Measurements from ENCODE around the gene HELZ2. TPM values are rescaled to one million over a fixed set of nuclear protein-coding genes. Genes with fewer than 3 reads are reported as not detected.

Gene HELZ2
- total and polyA plus RNA-seq, 2 donors (not counting 1 experiment from before 2014, with no cell fraction given) = 3.3 to 47.6 TPM

DNA sequence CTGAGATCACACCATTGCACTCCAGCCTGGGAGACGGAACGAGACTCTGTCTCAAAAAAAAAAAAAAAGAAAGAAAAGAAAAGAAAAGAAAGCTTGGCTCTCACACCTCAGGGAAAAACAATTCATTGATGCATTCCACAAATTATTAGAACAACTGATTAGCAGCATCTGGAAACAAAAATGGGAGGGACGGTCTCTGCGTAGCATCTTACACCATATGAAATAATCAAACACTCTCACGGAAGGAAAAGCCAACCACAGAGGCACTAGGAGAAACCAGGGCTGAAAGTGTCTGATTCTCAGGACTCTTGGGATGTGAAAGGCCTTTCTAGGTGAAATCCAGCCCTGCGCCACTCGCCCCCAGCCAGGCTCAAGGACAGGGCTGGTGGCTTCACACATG is 2.3 kb upstream of the HELZ2 start:
- TF ChIP-seq, protein P1, sequence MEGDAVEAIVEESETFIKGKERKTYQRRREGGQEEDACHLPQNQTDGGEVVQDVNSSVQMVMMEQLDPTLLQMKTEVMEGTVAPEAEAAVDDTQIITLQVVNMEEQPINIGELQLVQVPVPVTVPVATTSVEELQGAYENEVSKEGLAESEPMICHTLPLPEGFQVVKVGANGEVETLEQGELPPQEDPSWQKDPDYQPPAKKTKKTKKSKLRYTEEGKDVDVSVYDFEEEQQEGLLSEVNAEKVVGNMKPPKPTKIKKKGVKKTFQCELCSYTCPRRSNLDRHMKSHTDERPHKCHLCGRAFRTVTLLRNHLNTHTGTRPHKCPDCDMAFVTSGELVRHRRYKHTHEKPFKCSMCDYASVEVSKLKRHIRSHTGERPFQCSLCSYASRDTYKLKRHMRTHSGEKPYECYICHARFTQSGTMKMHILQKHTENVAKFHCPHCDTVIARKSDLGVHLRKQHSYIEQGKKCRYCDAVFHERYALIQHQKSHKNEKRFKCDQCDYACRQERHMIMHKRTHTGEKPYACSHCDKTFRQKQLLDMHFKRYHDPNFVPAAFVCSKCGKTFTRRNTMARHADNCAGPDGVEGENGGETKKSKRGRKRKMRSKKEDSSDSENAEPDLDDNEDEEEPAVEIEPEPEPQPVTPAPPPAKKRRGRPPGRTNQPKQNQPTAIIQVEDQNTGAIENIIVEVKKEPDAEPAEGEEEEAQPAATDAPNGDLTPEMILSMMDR (conservative IDR thresholded peaks at IDR 0.05 in 1 of 2, IDR thresholded peaks at IDR 0.05 in 1 of 2; ENCODE audit: low read depth in 1 of 2, low read length in 2 of 2) = no peak
- TF ChIP-seq EZH2 (IDR thresholded peaks at IDR 0.05; ENCODE audit: low read length, missing control alignments) = no peak
- Histone ChIP-seq H4K20me1 (ENCODE audit: control insufficient read depth, extremely low read depth, insufficient read depth, low read length) (no peaks in the 10 kb centered on the region), H3K36me3 (ENCODE audit: control insufficient read depth, insufficient read depth, low read length) (peaks cover 3% of the 10 kb centered on the region), H3K27me3 (ENCODE audit: control insufficient read depth, insufficient read depth, low read length) (peaks cover 3% of the 10 kb centered on the region), H3K4me3 (replicated peaks in 1 of 4; ENCODE audit: control extremely low read depth in 1 of 4, insufficient read depth in 1 of 4, low read depth in 3 of 4, low read length in 4 of 4) (no peak overlapping the region), H3K79me2 (ENCODE audit: control insufficient read depth, insufficient read depth, low read length) (peaks cover 5% of the 10 kb centered on the region), H3K4me2 (ENCODE audit: extremely low read depth, insufficient read depth, low read length) (no peak overlapping the region), H3K27ac (ENCODE audit: insufficient read depth, low read length) (no peak overlapping the region), H3K9me3 (ENCODE audit: control insufficient read depth, insufficient read depth, low read depth, low read length) (no peaks in the 10 kb centered on the region), H3K4me1 (ENCODE audit: control insufficient read depth, extremely low read depth, insufficient read depth, low read length) (peaks cover 7% of the 10 kb centered on the region), H2AFZ (ENCODE audit: low read length) (no peak overlapping the region), H3K9ac (ENCODE audit: insufficient read depth, low read length) (no peak overlapping the region)
- no peak for DNase-seq (ENCODE audit: low read depth in 2 of 2)

DNA sequence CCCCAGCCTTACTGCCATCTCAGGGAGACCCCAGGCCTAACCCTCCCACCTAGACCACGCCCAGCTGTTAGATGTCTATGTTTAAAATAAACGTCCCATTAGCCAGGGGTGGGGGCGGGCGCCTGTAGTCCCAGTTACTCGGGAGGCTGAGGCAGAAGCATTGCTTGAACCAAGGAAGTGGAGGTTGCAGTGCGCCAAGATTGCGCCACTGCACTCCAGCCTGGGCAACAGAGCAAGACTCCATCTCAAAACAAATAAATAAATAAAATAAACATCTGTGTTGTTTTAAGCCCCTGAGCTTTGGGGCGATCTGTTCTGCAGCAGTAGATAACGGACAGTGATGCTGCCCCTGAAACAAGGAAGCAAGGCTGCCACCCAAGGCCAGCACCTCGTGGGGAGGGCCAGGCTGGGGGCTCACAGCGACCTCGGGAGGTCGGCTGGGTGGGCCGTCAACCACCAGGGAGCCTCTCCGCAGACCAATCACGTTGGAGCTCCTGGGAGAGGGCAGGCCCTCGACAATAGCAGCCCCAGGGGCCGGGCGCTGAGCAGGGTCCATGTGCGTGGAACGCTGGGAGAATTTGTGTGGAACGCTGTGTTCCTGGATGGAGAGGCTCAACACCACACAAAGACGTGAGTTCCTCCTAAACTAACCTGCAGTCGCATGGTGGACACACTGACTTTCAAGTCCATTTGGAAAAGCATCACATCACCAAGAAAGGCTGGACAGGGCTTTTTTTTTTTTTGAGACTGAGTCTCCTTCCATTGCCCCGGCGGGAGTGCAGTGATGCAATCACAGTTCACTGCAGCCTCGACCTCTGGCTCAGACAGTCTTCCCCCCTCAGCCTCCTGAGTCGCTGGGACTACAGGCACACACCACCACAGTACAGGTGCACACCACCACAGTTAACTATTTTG is 1.0 kb upstream of the HELZ2 start:
- DNase-seq (ENCODE audit: low read depth in 2 of 2) = peak in 1 of 2 donors; percentile 38

DNA sequence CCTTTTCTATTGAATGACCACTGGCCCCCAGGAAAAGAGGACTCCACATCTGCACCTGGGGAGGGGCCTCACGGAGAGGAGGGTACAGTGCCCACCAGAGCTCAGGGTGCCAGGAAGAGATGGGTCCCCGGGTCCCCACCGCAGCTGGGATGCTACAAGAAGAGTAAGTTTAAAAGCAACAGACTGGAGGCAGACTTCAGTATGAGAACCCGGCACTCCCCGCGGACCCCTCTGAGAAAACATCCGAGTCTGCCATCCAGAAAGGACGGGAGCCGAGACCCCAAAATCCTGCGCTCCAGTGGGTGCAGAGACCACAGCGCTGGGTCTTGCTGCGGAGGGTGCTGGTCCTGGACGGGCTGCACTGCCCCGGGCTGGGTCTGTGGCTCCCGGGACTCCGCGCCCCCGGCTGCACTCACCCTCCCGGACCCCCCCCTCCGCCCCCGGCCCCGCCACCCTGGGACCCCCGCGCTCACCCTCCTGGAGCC is 350 bp downstream of the HELZ2 start:
- no peaks in the 10 kb centered on the region for H3K9me3 ChIP-seq (ENCODE audit: control insufficient read depth, insufficient read depth, low read depth, low read length)
- H3K36me3 ChIP-seq (ENCODE audit: control insufficient read depth, insufficient read depth, low read length) = peaks cover 3% of the 10 kb centered on the region
- peaks cover 5% of the 10 kb centered on the region for H3K79me2 ChIP-seq (ENCODE audit: control insufficient read depth, insufficient read depth, low read length)
- H3K27me3 ChIP-seq (ENCODE audit: control insufficient read depth, insufficient read depth, low read length) = no peaks in the 10 kb centered on the region
- peak overlapping the region; percentile 76 to 88 (median 84) for H3K4me3 ChIP-seq (replicated peaks in 1 of 4; ENCODE audit: control extremely low read depth in 1 of 4, insufficient read depth in 1 of 4, low read depth in 3 of 4, low read length in 4 of 4)
- peaks cover 7% of the 10 kb centered on the region for H3K4me1 ChIP-seq (ENCODE audit: control insufficient read depth, extremely low read depth, insufficient read depth, low read length)
- peak overlapping the region; percentile 83 for H3K27ac ChIP-seq (ENCODE audit: insufficient read depth, low read length)
- TF ChIP-seq, protein P1 (conservative IDR thresholded peaks at IDR 0.05 in 1 of 2, IDR thresholded peaks at IDR 0.05 in 1 of 2; ENCODE audit: low read depth in 1 of 2, low read length in 2 of 2) = no peak
- no peak for TF ChIP-seq EZH2 (IDR thresholded peaks at IDR 0.05; ENCODE audit: low read length, missing control alignments)
- peak overlapping the region; percentile 29 for H2AFZ ChIP-seq (ENCODE audit: low read length)
- H3K4me2 ChIP-seq (ENCODE audit: extremely low read depth, insufficient read depth, low read length) = peak overlapping the region; percentile 99
- peak overlapping the region; percentile 84 for H3K9ac ChIP-seq (ENCODE audit: insufficient read depth, low read length)
- H4K20me1 ChIP-seq (ENCODE audit: control insufficient read depth, extremely low read depth, insufficient read depth, low read length) = no peaks in the 10 kb centered on the region
- no peak for DNase-seq (ENCODE audit: low read depth in 2 of 2)

More for the DNA sequence above, 1.0 kb upstream of the HELZ2 start:
- Histone ChIP-seq H3K4me2 (ENCODE audit: extremely low read depth, insufficient read depth, low read length) (no peak overlapping the region), H3K27me3 (ENCODE audit: control insufficient read depth, insufficient read depth, low read length) (peaks cover 3% of the 10 kb centered on the region), H3K36me3 (ENCODE audit: control insufficient read depth, insufficient read depth, low read length) (peaks cover 3% of the 10 kb centered on the region), H3K9me3 (ENCODE audit: control insufficient read depth, insufficient read depth, low read depth, low read length) (no peaks in the 10 kb centered on the region), H3K4me3 (replicated peaks in 1 of 4; ENCODE audit: control extremely low read depth in 1 of 4, insufficient read depth in 1 of 4, low read depth in 3 of 4, low read length in 4 of 4) (no peak overlapping the region), H3K4me1 (ENCODE audit: control insufficient read depth, extremely low read depth, insufficient read depth, low read length) (peaks cover 7% of the 10 kb centered on the region), H3K9ac (ENCODE audit: insufficient read depth, low read length) (no peak overlapping the region), H4K20me1 (ENCODE audit: control insufficient read depth, extremely low read depth, insufficient read depth, low read length) (no peaks in the 10 kb centered on the region), H3K79me2 (ENCODE audit: control insufficient read depth, insufficient read depth, low read length) (peaks cover 5% of the 10 kb centered on the region), H2AFZ (ENCODE audit: low read length) (no peak overlapping the region), H3K27ac (ENCODE audit: insufficient read depth, low read length) (peak overlapping the region; percentile 64)
- no peak for TF ChIP-seq EZH2 (IDR thresholded peaks at IDR 0.05; ENCODE audit: low read length, missing control alignments)
- TF ChIP-seq, protein P1 (conservative IDR thresholded peaks at IDR 0.05 in 1 of 2, IDR thresholded peaks at IDR 0.05 in 1 of 2; ENCODE audit: low read depth in 1 of 2, low read length in 2 of 2) = no peak

All from fibroblast of lung (primary cell).